WI38 (cell line): ENCODE results near the gene MYCBPAP.

Experiments
- H3K4me3 ChIP-seq: 2 replicates; pipeline ENCODE4 v1.5.1; 2011; ENCODE audit warnings: low read depth, mild to moderate bottlenecking, control low read depth, low read length
- CTCF ChIP-seq: IDR thresholded peaks from 2 replicates; pipeline ENCODE4 v1.5.1; 2012; ENCODE audit warnings: low read depth, mild to moderate bottlenecking, control low read depth, low read length

The MYCBPAP gene

GRCh38 chr17:50501054-50501453, 7.2 kb upstream of the MYCBPAP start:
- H3K4me3 ChIP-seq: no peak overlapping the region
- 0 out of 2 replicates have a peak, but pooled peaks have one; percentile 23 for TF ChIP-seq CTCF

GRCh38 chr17:50502301-50502990, 5.8 kb upstream of the MYCBPAP start:
- no peak overlapping the region for H3K4me3 ChIP-seq
- TF ChIP-seq CTCF: no peak

- no peak for TF ChIP-seq CTCF
- no peak overlapping the region for H3K4me3 ChIP-seq
Observed at GRCh38 chr17:50505591-50506130, 2.6 kb upstream of the MYCBPAP start.

GRCh38 chr17:50506298-50506697, 1.9 kb upstream of the MYCBPAP start:
- H3K4me3 ChIP-seq: no peak overlapping the region
- no peak for TF ChIP-seq CTCF

- TF ChIP-seq CTCF: no peak
- peak overlapping the region; percentile 51 for H3K4me3 ChIP-seq
Observed at GRCh38 chr17:50508573-50509460, 578 bp downstream of the MYCBPAP start.

GRCh38 chr17:50511058-50511457, 2.8 kb downstream of the MYCBPAP start:
- H3K4me3 ChIP-seq: no peak overlapping the region
- no peak for TF ChIP-seq CTCF

- no peak for TF ChIP-seq CTCF
Observed at GRCh38 chr17:50513495-50513894, 5.3 kb downstream of the MYCBPAP start.

More at GRCh38 chr17:50513495-50513894, 5.3 kb downstream of the MYCBPAP start:
- H3K4me3 ChIP-seq: no peak overlapping the region
